HG03097 (cell line): Measurements from ENCODE around the gene YES1.
"Not testable (repeated sequence)": the region's sequence is repeated elsewhere in the genome, so short reads cannot be mapped to it uniquely, and the experiment has no call there.

Experiments used
- ATAC-seq: cut with Tn5 transposase; IDR thresholded peaks from one replicate; pipeline ENCODE4 v1.9.1; 2021; ENCODE audit not compliant: unreplicated experiment, low FRiP score

YES1 gene

DNA sequence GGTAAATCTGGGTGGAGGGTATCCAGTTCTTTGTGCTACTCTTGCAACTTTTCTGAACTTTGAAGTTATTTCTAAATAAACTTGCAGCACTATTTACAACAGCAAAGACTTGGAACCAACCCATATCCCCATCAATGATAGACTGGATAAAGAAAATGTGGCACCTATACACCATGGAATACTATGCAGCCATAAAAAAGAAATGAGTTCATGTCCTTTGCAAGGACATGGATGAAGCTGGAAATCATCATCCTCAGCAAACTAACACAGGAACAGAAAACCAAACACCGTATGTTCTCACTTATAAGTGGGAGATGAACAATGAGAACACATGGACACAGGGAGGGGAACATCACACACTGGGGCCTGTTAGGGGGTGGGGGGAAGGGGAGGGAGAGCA, 16.7 kb downstream of the YES1 start:
- not testable (repeated sequence) for ATAC-seq

- no peak for ATAC-seq
These were observed 22.6 kb downstream of the YES1 start for GRCh38 chr18:789397-789796.

DNA sequence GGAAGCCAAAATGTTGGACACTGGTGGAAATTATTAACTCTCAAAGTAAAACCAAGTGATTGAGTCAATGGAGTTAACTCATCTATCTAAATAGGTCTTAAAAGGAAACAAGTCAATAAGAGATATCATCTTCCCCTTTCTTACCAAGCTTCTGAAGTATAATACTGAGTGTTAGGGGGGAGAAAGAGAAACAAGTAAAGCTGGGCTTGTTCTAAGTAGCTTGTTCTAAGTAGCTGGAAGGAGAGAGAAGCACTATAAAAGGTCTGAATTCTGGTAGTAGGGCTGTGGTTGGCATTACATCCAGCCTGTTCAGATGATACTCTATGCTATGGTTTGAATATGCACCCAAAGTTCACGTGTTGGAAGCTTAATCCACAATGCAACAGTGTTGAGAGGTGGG, 26.8 kb downstream of the YES1 start:
- no peak for ATAC-seq

- ATAC-seq: no peak
These were observed 27.4 kb downstream of the YES1 start for GRCh38 chr18:784470-785172.

- no peak for ATAC-seq
These were observed 33.7 kb downstream of the YES1 start for GRCh38 chr18:778194-778927.

DNA sequence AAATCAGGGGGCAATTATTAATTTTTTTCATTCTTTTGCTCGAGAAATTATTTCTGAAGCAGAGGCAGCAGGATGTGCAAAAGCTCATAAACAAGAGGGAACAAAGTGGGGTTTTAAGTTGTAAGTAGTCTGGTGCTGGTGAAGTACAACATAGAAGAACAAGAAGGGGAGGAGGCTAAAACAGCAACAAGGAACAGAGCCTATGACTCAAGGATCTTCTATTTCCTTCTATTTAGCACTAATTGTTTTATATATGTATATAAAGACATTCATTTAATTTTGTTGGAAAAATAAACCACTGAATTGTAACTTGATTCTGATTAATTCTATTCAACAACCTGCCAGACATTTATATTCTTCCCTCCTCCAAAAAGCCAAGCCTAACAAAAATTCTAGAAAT, 35.0 kb downstream of the YES1 start:
- no peak for ATAC-seq

DNA sequence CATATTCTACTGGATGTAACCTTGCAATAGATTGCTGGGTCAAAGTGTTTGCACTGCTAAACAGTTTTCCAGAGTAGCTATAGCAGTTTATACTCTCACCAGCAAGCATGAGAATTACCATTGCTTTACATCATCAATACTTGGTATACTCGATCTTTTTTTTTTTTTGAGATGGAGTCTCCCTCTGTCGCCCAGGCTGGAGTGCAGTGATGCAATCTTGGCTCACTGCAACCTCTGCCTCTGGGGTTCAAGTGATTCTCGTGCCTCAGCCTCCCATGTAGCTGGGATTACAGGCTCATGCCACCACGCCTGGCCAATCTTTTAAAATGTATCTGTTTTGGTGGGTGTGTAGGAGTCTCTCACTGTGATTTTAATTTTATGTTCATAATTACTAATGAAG, 36.0 kb downstream of the YES1 start:
- not testable (repeated sequence) for ATAC-seq

GRCh38 chr18:774811-775210, 37.2 kb downstream of the YES1 start:
- ATAC-seq: no peak

- ATAC-seq: no peak
These were observed 37.9 kb downstream of the YES1 start for GRCh38 chr18:773980-774624.

GRCh38 chr18:770583-770961, 41.5 kb downstream of the YES1 start:
- ATAC-seq: no peak

GRCh38 chr18:767961-768360, 44.1 kb downstream of the YES1 start:
- ATAC-seq: no peak

DNA sequence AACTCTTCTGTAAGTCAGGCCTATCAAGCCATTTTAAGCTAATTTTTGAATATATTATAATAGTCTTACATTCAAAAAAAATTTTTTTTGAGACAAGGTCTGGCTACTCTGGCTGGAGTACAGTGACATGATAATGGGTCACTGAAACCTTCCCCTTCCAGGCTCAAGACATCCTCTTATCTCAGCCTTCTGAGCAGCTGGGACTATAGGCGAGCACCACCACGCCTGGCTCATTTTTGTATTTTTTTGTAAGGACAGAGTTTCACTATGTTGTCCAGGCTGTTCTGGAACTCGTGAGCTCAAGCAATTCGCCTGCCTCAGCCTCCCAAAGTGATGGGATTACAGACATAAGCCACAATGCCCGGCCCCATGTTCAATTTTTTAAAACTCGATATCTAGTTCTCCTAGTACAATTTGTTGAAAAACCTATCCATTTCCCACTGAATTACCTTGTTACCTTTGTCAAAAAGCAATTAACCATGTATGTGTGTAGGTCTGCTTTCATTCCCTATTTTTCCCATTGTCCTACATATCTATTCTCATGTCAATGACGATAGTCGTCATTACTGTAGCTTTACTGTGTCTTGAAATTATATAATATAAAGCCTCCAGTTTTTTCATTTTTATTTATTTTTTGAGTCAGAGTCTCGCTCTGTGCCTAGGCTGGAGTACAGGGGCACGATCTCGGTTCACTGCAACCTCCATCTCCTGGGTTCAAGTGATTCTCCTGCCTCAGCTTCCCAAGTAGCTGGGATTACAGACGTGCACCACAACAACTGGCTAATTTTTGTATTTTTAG, 44.8 kb downstream of the YES1 start:
- ATAC-seq: no peak

DNA sequence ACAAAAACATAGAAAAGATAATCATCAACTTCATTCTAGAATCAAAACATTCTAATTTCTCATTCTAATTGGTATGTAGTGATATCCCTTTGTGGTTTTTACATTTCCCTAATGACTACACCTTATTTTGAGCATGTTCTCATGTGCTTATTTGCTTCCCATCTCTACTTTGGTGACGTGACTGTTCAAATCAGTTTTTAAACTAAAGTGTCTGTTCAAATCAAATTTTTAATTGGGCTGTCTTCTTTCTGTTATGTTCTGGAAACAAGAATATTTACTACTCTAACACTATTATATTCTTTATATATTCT, 45.5 kb downstream of the YES1 start:
- ATAC-seq: no peak

GRCh38 chr18:765764-766549, 46.1 kb downstream of the YES1 start:
- ATAC-seq: no peak

GRCh38 chr18:759864-760263, 52.2 kb downstream of the YES1 start:
- ATAC-seq: not testable (repeated sequence)

DNA sequence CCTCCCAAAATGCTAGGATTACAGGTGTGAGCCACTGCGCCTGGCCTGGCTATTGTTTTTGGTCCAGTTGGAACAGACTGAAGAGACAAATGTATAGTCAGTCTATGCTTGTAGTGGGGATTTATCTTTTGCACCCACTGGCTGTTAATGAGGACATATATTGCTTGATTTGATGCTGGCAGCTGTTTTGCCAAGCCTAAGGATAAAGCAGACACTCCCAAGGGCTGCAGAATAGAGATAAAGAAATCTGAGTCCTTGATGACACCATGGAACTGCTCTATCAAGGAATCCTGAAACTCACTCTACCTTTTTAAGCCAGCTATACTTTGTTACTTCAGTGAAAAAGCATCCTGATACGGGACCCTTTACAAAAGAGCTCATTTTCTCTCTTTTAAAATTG, 56.5 kb downstream of the YES1 start:
- no peak for ATAC-seq

GRCh38 chr18:754656-755055, 57.4 kb downstream of the YES1 start:
- no peak for ATAC-seq

DNA sequence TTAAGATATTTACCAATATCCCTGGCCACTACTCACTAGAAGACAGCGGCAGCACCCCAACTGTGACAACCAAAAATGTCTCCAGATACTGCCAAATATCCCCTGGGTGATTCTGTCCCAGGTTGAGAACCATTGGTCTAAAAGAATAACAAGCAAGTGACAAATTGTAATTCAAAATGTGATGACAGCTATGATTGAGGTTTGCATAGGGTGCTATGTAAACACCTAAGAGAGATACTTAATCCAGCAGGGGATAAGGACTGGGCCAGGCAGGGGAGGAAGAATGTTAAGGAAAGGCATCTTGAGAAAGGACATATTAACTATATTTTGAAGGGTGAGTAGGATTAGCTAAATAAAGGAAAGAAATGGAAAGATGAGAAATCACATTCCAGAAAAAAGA, 61.6 kb downstream of the YES1 start:
- no peak for ATAC-seq

DNA sequence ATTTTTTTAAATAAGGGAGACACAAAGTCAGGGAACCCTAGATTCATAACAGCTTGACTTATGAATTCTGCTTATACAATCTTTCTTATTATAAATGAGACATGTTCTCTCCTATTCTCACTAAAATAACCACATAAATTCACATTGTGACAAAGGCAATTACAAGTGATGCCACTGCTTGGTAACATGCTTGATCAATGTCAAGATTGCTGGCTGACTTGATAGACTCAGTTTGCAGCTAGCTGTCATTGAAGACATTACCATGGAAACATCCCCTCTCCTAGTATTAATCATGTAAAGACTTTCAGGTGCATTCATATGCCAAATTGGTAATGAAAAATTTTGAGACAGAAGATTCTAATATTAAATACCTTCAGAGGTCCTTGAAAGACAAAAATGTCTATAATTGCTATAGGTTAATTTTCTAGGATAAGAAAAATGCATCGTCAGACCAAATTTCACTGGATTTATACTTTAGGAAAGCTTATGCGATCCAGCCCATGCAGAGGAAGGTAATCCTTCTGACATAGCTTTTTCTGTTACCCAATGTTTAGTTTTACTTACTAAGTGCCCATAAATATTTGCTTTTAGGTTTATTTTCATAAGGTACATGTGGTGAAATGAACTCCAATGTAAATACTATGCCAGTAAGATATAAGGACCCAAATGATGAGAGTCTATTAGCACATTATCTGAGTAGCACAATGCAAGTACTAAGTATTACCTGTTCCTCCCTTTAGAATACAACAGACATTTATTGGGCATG, 67.0 kb downstream of the YES1 start:
- no peak for ATAC-seq
